ENCODE results near the gene STON2.

Gene STON2

GRCh38 chr14:81352413-81352812, 47.7 kb downstream of the STON2 start:
- no peak for DNase-seq (ENCODE audit: low read depth)
- H3K4me3 ChIP-seq (ENCODE audit: control insufficient read depth, low read depth, low read length): no peak overlapping the region
- no peak for TF ChIP-seq CTCF (IDR thresholded peaks at IDR 0.05; ENCODE audit: control insufficient read depth, insufficient read depth, low read depth, low read length, missing control alignments)

DNA sequence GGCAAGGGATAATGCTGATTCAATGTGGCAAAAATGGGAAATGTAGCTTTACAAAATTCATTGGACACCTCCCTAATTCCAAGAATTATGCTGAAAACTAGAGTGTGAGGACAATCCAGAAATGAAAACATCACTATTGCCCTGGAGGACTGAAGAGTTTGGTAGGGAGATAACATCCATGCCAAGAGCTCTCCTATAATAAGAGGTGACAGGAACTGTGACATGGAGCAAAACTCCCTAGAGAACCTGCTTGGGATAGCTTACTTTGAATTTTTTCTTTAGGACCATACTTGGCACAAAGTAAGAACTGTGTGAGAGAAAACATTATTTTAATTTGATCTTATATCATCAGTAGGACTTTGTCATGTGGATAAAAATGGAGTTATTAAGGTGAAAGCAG, 48.9 kb downstream of the STON2 start:
- no peak for TF ChIP-seq CTCF (IDR thresholded peaks at IDR 0.05; ENCODE audit: control insufficient read depth, insufficient read depth, low read depth, low read length, missing control alignments)
- no peak for DNase-seq (ENCODE audit: low read depth)

GRCh38 chr14:81350344-81351130, 49.6 kb downstream of the STON2 start:
- no peak overlapping the region for H3K4me3 ChIP-seq (ENCODE audit: control insufficient read depth, low read depth, low read length)
- no peak for DNase-seq (ENCODE audit: low read depth)
- TF ChIP-seq CTCF (IDR thresholded peaks at IDR 0.05; ENCODE audit: control insufficient read depth, insufficient read depth, low read depth, low read length, missing control alignments): no peak

More for the DNA sequence above, 48.9 kb downstream of the STON2 start:
- no peak overlapping the region for H3K4me3 ChIP-seq (ENCODE audit: control insufficient read depth, low read depth, low read length)

GRCh38 chr14:81348061-81348460, 52.1 kb downstream of the STON2 start:
- H3K4me3 ChIP-seq (ENCODE audit: control insufficient read depth, low read depth, low read length): no peak overlapping the region
- no peak for TF ChIP-seq CTCF (IDR thresholded peaks at IDR 0.05; ENCODE audit: control insufficient read depth, insufficient read depth, low read depth, low read length, missing control alignments)
- DNase-seq (ENCODE audit: low read depth): no peak

DNA sequence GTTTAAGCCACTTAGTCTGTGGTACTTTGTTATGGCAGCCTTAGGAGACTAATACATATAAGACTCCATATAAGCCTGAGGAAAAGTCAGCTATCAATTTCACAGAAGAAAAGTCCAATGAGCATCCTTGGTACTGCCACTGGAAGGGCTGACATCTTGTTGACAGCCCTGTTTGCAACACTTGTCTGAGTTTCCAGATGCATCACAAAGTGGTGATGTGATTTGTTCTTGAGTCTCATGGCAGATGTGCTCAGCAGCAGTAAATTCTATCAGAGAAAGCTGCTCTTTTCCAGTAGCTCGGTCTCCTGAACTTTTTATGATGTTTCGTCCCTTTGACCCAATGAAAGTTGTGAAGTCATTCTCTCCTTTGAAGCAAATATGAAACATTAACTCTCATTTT, 54.3 kb downstream of the STON2 start:
- DNase-seq (ENCODE audit: low read depth): no peak
- no peak for TF ChIP-seq CTCF (IDR thresholded peaks at IDR 0.05; ENCODE audit: control insufficient read depth, insufficient read depth, low read depth, low read length, missing control alignments)
- no peak overlapping the region for H3K4me3 ChIP-seq (ENCODE audit: control insufficient read depth, low read depth, low read length)

GRCh38 chr14:81344481-81345160, 55.5 kb downstream of the STON2 start:
- H3K4me3 ChIP-seq (ENCODE audit: control insufficient read depth, low read depth, low read length): no peak overlapping the region
- no peak for TF ChIP-seq CTCF (IDR thresholded peaks at IDR 0.05; ENCODE audit: control insufficient read depth, insufficient read depth, low read depth, low read length, missing control alignments)
- no peak for DNase-seq (ENCODE audit: low read depth)

Measured in AG09309 (cell line).